ENCODE data around the gene ARHGEF3.

- no peak for TF ChIP-seq CTCF (IDR thresholded peaks at IDR 0.05)
- TF ChIP-seq POLR2A (IDR thresholded peaks at IDR 0.05), result no peak
Observed at GRCh38 chr3:56751056-56751707, 50.6 kb downstream of the ARHGEF3 start.

Measured in lower leg skin (tissue), 3 donors.